WTC11 (cell line): ENCODE measurements around the gene LYPLA2. TPM values are rescaled to one million over a fixed set of nuclear protein-coding genes. Genes with fewer than 3 reads are reported as not detected.
A peak's percentile ranks its signal among the peaks of the same experiment; 100 is the strongest.

Experiments used
- ATAC-seq: fragments of 200-7000 bp; cut with Tn5 transposase; 2 replicates; pipeline ENCODE4 v1.10.0; 2021; ENCODE audit warnings: mild to moderate bottlenecking, moderate library complexity
- CTCF ChIA-PET: fragments of 300-600 bp; sonication (Branson Sonifier 250); formaldehyde crosslinking; loops from one replicate; lab custom pipeline; 2021; ENCODE audit warnings: antibody characterized with exemption; lab: Charles Lee
- POLR2A ChIA-PET: fragments of 350-600 bp; sonication (Branson Sonifier 250); formaldehyde crosslinking; loops from one replicate; lab custom pipeline; 2021; ENCODE audit warnings: antibody characterized with exemption; lab: Charles Lee
- DNase-seq: peaks from one replicate; pipeline ENCODE4 v3.0.0; 2021; ENCODE audit warnings: low spot score
- H3K27ac Mint-ChIP-seq: 2 replicates; pipeline ENCODE4 v1.8.0; 2021; ENCODE audit warnings: mixed read lengths
- H3K27me3 Mint-ChIP-seq: 2 replicates; pipeline ENCODE4 v1.8.0; 2021; ENCODE audit warnings: low read depth, mild to moderate bottlenecking, moderate library complexity, mixed read lengths
- H3K36me3 Mint-ChIP-seq: 2 replicates; pipeline ENCODE4 v1.8.0; 2021; ENCODE audit warnings: mixed read lengths
- H3K4me1 Mint-ChIP-seq: 2 replicates; pipeline ENCODE4 v1.8.0; 2022; ENCODE audit warnings: mixed read lengths
- H3K4me3 Mint-ChIP-seq: 2 replicates; pipeline ENCODE4 v1.8.0; 2021; ENCODE audit warnings: mild to moderate bottlenecking, moderate library complexity, mixed read lengths
- H3K9me3 Mint-ChIP-seq: 2 replicates; pipeline ENCODE4 v1.8.0; 2021; ENCODE audit warnings: mixed read lengths
- CREM ChIP-seq: sonication (generic); formaldehyde crosslinking; IDR thresholded peaks from 2 replicates; pipeline ENCODE4 v1.8.1; 2022; ENCODE audit warnings: mild to moderate bottlenecking, missing genetic modification reagents, moderate library complexity
- FOXJ3 ChIP-seq: sonication (generic); formaldehyde crosslinking; IDR thresholded peaks from 2 replicates; pipeline ENCODE4 v1.9.0; 2021; ENCODE audit warnings: missing genetic modification reagents, mild to moderate bottlenecking, borderline replicate concordance
- GABPB1 ChIP-seq: sonication (generic); formaldehyde crosslinking; IDR thresholded peaks from 2 replicates; pipeline ENCODE4 v1.8.1; 2023; ENCODE audit warnings: mild to moderate bottlenecking, missing genetic modification reagents
- GRHL2 ChIP-seq: fragments of 250-450 bp; sonication (Bioruptor Pico); IDR thresholded peaks from 2 replicates; pipeline ENCODE4 v1.8.0; 2022; ENCODE audit warnings: mild to moderate bottlenecking, moderate library complexity; ENCODE audit not compliant: insufficient replicate concordance, severe bottlenecking
- HMGA2 ChIP-seq: fragments of 250-450 bp; sonication (Bioruptor Pico); IDR thresholded peaks from 2 replicates; pipeline ENCODE4 v1.4.0; 2021; ENCODE audit warnings: mild to moderate bottlenecking, moderate library complexity
- KAT7 ChIP-seq: sonication (generic); formaldehyde crosslinking; IDR thresholded peaks from 2 replicates; pipeline ENCODE4 v1.8.1; 2023; ENCODE audit warnings: missing genetic modification reagents, mild to moderate bottlenecking, borderline replicate concordance
- NFE2L1 ChIP-seq: sonication (generic); formaldehyde crosslinking; IDR thresholded peaks from 2 replicates; pipeline ENCODE4 v1.8.1; 2023; ENCODE audit warnings: missing genetic modification reagents
- NR1H2 ChIP-seq: sonication (generic); formaldehyde crosslinking; IDR thresholded peaks from 2 replicates; pipeline ENCODE4 v1.9.0; 2021; ENCODE audit warnings: mild to moderate bottlenecking, moderate library complexity, missing genetic modification reagents
- NR2C2 ChIP-seq: sonication (generic); formaldehyde crosslinking; IDR thresholded peaks from 2 replicates; pipeline ENCODE4 v1.8.0; 2022; ENCODE audit warnings: mild to moderate bottlenecking, missing genetic modification reagents
- SOX15 ChIP-seq: fragments of 250-450 bp; sonication (Bioruptor Pico); IDR thresholded peaks from 2 replicates; pipeline ENCODE4 v1.9.0; 2021; ENCODE audit warnings: mild to moderate bottlenecking
- SP1 ChIP-seq: sonication (generic); formaldehyde crosslinking; conservative IDR thresholded peaks from 2 replicates; pipeline ENCODE4 v1.8.1; 2022; ENCODE audit warnings: missing genetic modification reagents
- TEAD4 ChIP-seq: sonication (generic); formaldehyde crosslinking; IDR thresholded peaks from 2 replicates; pipeline ENCODE4 v1.8.0; 2022; ENCODE audit warnings: mild to moderate bottlenecking, missing genetic modification reagents
- ZBTB21 ChIP-seq: sonication (generic); formaldehyde crosslinking; IDR thresholded peaks from 2 replicates; pipeline ENCODE4 v1.8.1; 2023; ENCODE audit warnings: mild to moderate bottlenecking, missing genetic modification reagents, borderline replicate concordance
- ZNF138 ChIP-seq: sonication (generic); formaldehyde crosslinking; conservative IDR thresholded peaks from 2 replicates; pipeline ENCODE4 v1.8.1; 2022; ENCODE audit warnings: mild to moderate bottlenecking, moderate library complexity, missing genetic modification reagents
- ZNF317 ChIP-seq: sonication (generic); formaldehyde crosslinking; IDR thresholded peaks from 2 replicates; pipeline ENCODE4 v1.8.1; 2023; ENCODE audit warnings: low read depth, mild to moderate bottlenecking, moderate library complexity, missing genetic modification reagents, borderline replicate concordance
- total RNA-seq: library from RNA; stranded (reverse); gene quantifications from 3 replicates; pipeline ENCODE4 v1.2.3, GENCODE V29; 2021
- TF ChIP-seq, protein P1 (sequence below): fragments of 250-450 bp; sonication (Bioruptor Pico); IDR thresholded peaks from 2 replicates; pipeline ENCODE4 v1.8.0; 2021; ENCODE audit warnings: mild to moderate bottlenecking
- TF ChIP-seq, protein P2 (sequence below): sonication (generic); formaldehyde crosslinking; IDR thresholded peaks from 2 replicates; pipeline ENCODE4 v1.8.1; 2022; ENCODE audit warnings: low read depth, missing genetic modification reagents, borderline replicate concordance
- TF ChIP-seq, protein P3 (sequence below): sonication (generic); formaldehyde crosslinking; IDR thresholded peaks from 2 replicates; pipeline ENCODE4 v1.8.1; 2023; ENCODE audit warnings: mild to moderate bottlenecking, missing genetic modification reagents
- TF ChIP-seq, protein P4 (sequence below): sonication (generic); formaldehyde crosslinking; IDR thresholded peaks from 2 replicates; pipeline ENCODE4 v1.8.0; 2023; ENCODE audit warnings: missing genetic modification reagents
- TF ChIP-seq, protein P5 (sequence below): sonication (generic); formaldehyde crosslinking; conservative IDR thresholded peaks from 2 replicates; pipeline ENCODE4 v1.8.1; 2022; ENCODE audit warnings: mild to moderate bottlenecking, missing genetic modification reagents
- TF ChIP-seq, protein P6 (sequence below): sonication (generic); formaldehyde crosslinking; IDR thresholded peaks from 2 replicates; pipeline ENCODE4 v1.8.1; 2023; ENCODE audit warnings: mild to moderate bottlenecking, missing genetic modification reagents, borderline replicate concordance
- TF ChIP-seq, protein P7 (sequence below): sonication (generic); formaldehyde crosslinking; IDR thresholded peaks from 2 replicates; pipeline ENCODE4 v1.8.1; 2022; ENCODE audit warnings: mild to moderate bottlenecking, moderate library complexity, missing genetic modification reagents

LYPLA2 gene
- total RNA-seq, 1 experiment from 2014 or later: 164 TPM

DNA sequence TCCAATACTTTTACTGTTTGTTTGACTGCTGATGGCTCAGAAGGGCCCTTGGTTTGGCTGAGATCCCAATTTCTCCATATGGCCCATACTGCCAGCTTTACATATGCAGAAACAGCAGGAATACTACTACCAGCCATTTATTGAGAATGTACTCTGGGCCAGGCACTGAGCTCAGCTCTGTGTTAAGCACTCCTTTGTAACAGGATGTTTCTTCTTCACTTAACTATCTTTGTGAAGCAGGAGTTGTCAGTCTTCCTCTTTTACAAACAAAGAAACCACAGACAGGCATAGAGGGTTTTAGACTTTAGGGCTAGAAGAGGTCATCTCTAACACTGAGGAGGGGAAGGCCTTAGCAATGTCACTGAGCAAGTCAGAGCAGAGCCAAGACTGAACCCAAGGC is 26.0 kb downstream of the LYPLA2 start:
- TF ChIP-seq, protein P1, sequence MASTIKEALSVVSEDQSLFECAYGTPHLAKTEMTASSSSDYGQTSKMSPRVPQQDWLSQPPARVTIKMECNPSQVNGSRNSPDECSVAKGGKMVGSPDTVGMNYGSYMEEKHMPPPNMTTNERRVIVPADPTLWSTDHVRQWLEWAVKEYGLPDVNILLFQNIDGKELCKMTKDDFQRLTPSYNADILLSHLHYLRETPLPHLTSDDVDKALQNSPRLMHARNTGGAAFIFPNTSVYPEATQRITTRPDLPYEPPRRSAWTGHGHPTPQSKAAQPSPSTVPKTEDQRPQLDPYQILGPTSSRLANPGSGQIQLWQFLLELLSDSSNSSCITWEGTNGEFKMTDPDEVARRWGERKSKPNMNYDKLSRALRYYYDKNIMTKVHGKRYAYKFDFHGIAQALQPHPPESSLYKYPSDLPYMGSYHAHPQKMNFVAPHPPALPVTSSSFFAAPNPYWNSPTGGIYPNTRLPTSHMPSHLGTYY (CRISPR knock-in tag): no peak
- TF ChIP-seq, all 79 proteins: peak for 0
- ChIA-PET CTCF (interaction anchor here (1.6 kb wide), 1 partner anchor 100 kb away, joined by 3 read pairs; no protein-coding TSS in a partner anchor), POLR2A (no interaction called here)
- no peak overlapping the region for H3K27ac Mint-ChIP-seq
- ATAC-seq (peak; percentile 57; the same call in 1 of the 2 replicates), DNase-seq (no peak)
- no peaks in the 10 kb centered on the region for H3K27me3 Mint-ChIP-seq
- no peaks in the 10 kb centered on the region for H3K4me1 Mint-ChIP-seq
- peaks cover 20% of the 10 kb centered on the region; the same call in 1 of the 2 replicates for H3K36me3 Mint-ChIP-seq
- no peaks in the 10 kb centered on the region for H3K9me3 Mint-ChIP-seq
- no peak overlapping the region for H3K4me3 Mint-ChIP-seq

DNA sequence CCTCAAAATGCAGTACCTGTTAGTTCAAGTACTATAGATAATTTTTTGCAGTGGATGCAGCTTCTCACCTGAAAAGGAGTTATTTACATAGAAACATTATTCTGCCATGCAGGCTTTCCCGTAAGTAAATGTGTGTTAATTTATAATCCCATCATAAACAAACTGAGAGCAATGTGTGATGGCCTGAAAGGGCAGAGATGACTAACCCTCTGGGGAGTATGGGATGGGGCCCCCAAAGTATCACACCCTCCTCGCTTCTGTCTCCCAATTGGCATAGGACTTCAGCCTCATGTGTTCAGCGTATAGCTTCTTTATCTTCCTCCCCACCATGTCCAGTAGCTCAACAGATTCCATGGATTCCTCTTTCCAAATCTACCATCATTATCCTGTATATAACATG is 26.7 kb downstream of the LYPLA2 start:
- H3K9me3 Mint-ChIP-seq: no peaks in the 10 kb centered on the region
- ATAC-seq: no peak
- CTCF ChIA-PET: interaction anchor here (1.0 to 1.1 kb wide), 2 partner anchors 8 to 46 kb away, joined by 3 to 4 read pairs; no protein-coding TSS in a partner anchor
- no peaks in the 10 kb centered on the region for H3K4me1 Mint-ChIP-seq
- no peak for TF ChIP-seq TEAD4 (CRISPR knock-in tag)
- TF ChIP-seq FOXJ3 (CRISPR knock-in tag): no peak
- no peak for TF ChIP-seq NR1H2
- no peak for TF ChIP-seq ZNF138
- TF ChIP-seq GABPB1 (CRISPR knock-in tag): no peak
- TF ChIP-seq, protein P2, sequence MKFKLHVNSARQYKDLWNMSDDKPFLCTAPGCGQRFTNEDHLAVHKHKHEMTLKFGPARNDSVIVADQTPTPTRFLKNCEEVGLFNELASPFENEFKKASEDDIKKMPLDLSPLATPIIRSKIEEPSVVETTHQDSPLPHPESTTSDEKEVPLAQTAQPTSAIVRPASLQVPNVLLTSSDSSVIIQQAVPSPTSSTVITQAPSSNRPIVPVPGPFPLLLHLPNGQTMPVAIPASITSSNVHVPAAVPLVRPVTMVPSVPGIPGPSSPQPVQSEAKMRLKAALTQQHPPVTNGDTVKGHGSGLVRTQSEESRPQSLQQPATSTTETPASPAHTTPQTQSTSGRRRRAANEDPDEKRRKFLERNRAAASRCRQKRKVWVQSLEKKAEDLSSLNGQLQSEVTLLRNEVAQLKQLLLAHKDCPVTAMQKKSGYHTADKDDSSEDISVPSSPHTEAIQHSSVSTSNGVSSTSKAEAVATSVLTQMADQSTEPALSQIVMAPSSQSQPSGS: no peak
- TF ChIP-seq CREM (CRISPR knock-in tag): no peak
- TF ChIP-seq, protein P3, sequence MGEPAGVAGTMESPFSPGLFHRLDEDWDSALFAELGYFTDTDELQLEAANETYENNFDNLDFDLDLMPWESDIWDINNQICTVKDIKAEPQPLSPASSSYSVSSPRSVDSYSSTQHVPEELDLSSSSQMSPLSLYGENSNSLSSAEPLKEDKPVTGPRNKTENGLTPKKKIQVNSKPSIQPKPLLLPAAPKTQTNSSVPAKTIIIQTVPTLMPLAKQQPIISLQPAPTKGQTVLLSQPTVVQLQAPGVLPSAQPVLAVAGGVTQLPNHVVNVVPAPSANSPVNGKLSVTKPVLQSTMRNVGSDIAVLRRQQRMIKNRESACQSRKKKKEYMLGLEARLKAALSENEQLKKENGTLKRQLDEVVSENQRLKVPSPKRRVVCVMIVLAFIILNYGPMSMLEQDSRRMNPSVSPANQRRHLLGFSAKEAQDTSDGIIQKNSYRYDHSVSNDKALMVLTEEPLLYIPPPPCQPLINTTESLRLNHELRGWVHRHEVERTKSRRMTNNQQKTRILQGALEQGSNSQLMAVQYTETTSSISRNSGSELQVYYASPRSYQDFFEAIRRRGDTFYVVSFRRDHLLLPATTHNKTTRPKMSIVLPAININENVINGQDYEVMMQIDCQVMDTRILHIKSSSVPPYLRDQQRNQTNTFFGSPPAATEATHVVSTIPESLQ (CRISPR knock-in tag): no peak
- no peak for TF ChIP-seq ZNF317 (CRISPR knock-in tag)
- no peak for TF ChIP-seq SP1 (CRISPR knock-in tag)
- TF ChIP-seq, protein P4, sequence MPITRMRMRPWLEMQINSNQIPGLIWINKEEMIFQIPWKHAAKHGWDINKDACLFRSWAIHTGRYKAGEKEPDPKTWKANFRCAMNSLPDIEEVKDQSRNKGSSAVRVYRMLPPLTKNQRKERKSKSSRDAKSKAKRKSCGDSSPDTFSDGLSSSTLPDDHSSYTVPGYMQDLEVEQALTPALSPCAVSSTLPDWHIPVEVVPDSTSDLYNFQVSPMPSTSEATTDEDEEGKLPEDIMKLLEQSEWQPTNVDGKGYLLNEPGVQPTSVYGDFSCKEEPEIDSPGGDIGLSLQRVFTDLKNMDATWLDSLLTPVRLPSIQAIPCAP (CRISPR knock-in tag): no peak
- no peak for TF ChIP-seq HMGA2
- no peaks in the 10 kb centered on the region for H3K27me3 Mint-ChIP-seq
- DNase-seq: no peak
- no peak overlapping the region for H3K4me3 Mint-ChIP-seq
- POLR2A ChIA-PET: interaction anchor here (0.6 kb wide), 1 partner anchor 85 kb away, joined by 3 read pairs; no protein-coding TSS in a partner anchor
- H3K27ac Mint-ChIP-seq: no peak overlapping the region
- H3K36me3 Mint-ChIP-seq: peaks cover 20% of the 10 kb centered on the region; the same call in 1 of the 2 replicates

DNA sequence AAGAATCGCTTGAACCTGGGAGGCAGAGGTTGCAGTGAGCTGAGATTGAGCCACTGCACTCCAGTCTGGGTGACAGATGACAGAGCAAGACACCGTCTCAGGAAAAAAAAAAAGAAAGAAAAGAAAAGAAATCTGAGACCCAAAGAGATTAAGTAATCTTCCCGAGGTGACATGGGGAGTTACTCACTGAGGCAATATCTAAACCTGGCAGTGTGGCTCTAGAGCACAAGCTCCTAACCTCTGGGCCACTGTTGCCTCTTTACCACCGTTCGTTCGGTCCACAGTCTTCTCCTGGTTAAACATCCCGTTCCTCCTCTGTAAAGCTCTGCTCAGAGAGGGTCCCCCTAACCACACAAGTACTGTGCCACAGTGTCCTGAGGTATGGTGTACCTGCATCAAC is 32.8 kb downstream of the LYPLA2 start:
- no peak overlapping the region for H3K27ac Mint-ChIP-seq
- no peak for DNase-seq
- ChIA-PET CTCF (interaction anchor here (1.5 to 8.1 kb wide), 2 partner anchors 13 to 22 kb away, joined by 6 to 105 read pairs; no protein-coding TSS in a partner anchor), POLR2A (no interaction called here)
- ATAC-seq: no peak
- no peaks in the 10 kb centered on the region for H3K9me3 Mint-ChIP-seq
- H3K36me3 Mint-ChIP-seq: no peaks in the 10 kb centered on the region
- H3K4me3 Mint-ChIP-seq: peak overlapping the region; percentile 97
- H3K27me3 Mint-ChIP-seq: no peaks in the 10 kb centered on the region
- peaks cover 8% of the 10 kb centered on the region for H3K4me1 Mint-ChIP-seq
- TF ChIP-seq SOX15 (CRISPR knock-in tag): no peak
- TF ChIP-seq GRHL2 (CRISPR knock-in tag): no peak
- TF ChIP-seq, protein P5, sequence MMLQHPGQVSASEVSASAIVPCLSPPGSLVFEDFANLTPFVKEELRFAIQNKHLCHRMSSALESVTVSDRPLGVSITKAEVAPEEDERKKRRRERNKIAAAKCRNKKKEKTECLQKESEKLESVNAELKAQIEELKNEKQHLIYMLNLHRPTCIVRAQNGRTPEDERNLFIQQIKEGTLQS: no peak
- no peak for TF ChIP-seq KAT7 (CRISPR knock-in tag)
- TF ChIP-seq, protein P6, sequence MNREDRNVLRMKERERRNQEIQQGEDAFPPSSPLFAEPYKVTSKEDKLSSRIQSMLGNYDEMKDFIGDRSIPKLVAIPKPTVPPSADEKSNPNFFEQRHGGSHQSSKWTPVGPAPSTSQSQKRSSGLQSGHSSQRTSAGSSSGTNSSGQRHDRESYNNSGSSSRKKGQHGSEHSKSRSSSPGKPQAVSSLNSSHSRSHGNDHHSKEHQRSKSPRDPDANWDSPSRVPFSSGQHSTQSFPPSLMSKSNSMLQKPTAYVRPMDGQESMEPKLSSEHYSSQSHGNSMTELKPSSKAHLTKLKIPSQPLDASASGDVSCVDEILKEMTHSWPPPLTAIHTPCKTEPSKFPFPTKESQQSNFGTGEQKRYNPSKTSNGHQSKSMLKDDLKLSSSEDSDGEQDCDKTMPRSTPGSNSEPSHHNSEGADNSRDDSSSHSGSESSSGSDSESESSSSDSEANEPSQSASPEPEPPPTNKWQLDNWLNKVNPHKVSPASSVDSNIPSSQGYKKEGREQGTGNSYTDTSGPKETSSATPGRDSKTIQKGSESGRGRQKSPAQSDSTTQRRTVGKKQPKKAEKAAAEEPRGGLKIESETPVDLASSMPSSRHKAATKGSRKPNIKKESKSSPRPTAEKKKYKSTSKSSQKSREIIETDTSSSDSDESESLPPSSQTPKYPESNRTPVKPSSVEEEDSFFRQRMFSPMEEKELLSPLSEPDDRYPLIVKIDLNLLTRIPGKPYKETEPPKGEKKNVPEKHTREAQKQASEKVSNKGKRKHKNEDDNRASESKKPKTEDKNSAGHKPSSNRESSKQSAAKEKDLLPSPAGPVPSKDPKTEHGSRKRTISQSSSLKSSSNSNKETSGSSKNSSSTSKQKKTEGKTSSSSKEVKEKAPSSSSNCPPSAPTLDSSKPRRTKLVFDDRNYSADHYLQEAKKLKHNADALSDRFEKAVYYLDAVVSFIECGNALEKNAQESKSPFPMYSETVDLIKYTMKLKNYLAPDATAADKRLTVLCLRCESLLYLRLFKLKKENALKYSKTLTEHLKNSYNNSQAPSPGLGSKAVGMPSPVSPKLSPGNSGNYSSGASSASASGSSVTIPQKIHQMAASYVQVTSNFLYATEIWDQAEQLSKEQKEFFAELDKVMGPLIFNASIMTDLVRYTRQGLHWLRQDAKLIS: no peak
- TF ChIP-seq ZBTB21 (CRISPR knock-in tag): no peak
- TF ChIP-seq, protein P7, sequence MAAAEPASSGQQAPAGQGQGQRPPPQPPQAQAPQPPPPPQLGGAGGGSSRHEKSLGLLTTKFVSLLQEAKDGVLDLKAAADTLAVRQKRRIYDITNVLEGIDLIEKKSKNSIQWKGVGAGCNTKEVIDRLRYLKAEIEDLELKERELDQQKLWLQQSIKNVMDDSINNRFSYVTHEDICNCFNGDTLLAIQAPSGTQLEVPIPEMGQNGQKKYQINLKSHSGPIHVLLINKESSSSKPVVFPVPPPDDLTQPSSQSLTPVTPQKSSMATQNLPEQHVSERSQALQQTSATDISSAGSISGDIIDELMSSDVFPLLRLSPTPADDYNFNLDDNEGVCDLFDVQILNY: no peak
- no peak for TF ChIP-seq NR2C2 (CRISPR knock-in tag)
- no peak for TF ChIP-seq TEAD4 (CRISPR knock-in tag)
- no peak for TF ChIP-seq NFE2L1 (CRISPR knock-in tag)
